TTC549 (cell line): Measurements from ENCODE around the gene EPHB2.
"Not testable (repeated sequence)": the region's sequence is repeated elsewhere in the genome, so short reads cannot be mapped to it uniquely, and the experiment has no call there.

ENCODE experiments used
- FAIRE-seq: peaks from 2 replicates; lab custom pipeline; 2012; peaks lifted over from hg19 to GRCh38; lab: Jason Lieb, UNC

The EPHB2 gene

DNA sequence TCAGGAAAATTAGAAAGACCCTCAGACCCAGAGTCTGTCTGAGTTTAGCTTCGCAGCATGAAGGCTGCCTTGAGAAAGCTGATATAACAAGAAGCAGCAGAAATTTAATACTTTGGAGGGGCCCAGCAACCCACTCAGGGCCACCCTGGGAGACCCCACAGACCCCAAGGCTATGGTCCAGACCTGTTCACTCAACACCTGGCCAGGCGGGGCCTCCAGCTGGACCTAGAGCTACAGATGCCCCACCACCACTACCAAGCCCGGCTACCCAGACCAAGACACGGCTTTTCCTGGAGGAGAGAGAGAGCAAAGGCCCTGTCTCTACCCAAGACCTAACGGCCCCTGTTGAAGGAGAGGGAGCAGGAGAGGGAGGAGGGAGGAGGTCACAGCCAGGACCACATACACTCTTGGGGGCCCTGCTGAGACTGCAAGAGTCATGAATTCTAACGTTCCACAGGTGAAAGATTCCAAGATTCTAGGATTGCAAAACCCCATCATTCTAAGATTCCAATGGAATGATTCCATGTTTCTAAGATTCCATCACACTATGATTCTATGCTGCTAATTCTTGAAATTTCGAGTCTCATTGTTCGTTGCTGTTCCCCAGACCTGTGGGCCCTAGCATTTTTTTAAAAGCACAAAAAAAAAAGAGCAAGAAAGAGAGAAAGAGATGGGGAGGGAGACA is 208.8 kb downstream of the EPHB2 start:
- no peak for FAIRE-seq

DNA sequence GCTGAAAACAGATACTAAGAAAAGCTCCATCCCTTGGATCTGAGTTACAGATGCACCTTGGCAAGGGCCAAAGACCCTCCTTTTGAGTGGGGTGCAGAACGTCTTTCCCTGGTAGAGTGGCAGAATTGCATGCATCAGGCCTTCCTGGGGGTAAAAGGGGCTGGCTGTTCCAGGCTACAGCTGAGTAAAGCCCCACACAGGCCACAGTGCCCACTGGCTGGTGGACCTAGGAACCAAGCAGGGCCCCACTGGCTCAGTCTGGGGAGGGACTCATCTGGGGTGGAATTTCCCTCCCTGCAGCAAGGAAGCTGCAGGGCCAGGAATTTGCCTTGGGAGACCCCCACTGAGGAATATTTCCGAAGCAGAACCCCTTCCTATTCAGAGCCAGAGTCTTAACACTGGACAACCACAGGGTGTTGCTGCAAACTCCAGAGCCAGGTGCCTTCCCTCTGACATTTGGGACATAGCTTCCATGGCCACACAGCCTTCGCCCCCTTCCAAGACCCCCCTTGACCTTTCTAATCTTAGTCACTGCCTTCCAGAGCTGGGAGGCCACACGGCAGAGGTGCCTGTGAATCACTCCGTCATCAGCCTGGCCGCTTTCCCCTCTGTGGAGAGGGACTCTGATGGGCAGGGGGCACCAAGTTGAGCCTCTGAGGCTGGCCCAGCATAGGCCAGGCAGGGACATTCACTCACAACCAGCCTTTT is 209.5 kb downstream of the EPHB2 start:
- FAIRE-seq, result no peak

DNA sequence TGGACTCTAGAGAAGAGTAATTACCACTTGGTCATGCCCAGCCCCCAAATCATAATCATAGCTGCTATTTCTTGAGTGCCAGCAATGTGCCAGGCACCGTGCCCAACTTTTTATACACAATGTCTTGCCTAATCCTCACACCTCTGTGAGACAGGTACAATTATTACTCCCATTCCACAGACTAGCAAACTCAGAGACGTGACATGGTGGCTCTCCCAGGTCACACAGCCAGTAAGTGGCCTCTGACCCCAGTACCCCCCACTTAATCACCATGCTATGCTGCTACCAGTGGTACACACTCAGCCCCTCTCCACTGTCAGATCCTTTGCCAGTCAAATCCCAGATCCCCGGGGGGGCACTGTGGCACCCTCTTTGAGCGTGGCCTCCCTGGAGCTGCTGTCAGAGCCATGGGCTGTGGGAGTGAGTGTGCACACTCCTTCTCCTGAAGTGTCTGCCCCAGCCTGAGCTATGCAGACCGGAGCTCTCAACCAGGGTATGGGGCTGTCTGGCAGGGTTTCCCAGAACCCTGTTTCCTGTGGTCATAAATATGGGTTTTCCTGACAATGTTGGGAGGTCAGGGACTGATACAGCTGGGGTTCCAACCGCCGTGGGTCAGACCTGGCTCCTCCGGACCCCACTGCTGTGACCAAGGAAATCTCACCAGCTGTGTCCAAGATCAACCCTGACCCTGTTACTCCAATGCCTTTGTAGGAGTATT is 210.3 kb downstream of the EPHB2 start:
- FAIRE-seq, result no peak

DNA sequence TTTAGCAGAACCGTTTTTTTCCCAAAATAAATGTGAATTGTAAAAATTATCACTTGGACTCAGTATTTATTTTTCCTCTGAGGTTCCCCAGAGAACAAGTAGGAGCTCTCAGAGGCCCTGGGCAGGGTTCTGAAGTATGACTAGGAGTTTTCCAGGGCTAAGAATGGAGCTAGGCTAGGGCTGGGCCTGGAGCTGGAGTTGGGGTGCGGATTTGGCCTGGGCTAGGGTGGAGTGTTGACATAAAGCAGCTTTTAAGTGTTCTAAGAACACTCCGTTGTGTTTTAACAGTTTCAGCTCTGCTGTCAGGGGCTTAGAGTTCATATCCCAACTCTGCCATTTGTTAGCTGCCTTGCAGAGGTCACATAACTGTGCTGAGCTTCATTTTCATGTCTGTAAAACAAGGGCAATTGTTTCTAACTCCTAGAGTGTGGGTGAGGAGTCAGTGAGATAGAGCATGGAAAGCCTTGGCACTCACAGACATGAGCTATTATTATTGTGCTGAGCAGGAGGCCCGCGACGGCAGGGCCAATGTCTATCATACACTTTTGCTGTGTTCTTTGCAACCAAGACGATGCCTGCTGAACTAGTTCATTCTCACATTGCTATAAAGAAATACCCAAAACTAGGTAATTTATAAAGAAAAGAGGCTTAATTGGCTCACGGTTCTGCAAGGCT is 210.9 kb downstream of the EPHB2 start:
- FAIRE-seq, result no peak

DNA sequence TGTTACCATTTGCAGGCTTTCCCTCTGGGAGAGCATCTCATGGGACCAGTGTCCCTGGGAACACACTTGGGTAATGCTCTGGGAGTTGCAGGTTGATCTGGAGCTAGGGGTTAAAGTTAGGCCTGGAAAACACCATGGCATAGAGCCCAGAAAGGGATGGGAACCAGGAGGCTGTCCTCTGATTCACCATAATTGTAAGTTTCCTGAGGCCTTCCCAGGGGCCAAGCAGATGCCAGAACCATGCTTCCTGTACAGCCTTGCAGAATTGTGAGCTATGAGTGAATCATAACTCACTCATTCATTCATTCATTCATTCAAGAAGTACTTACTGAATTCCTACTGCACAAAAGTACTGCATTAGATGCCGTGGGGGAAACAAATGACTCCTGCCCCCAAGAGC is 212.0 kb downstream of the EPHB2 start:
- FAIRE-seq, result no peak

DNA sequence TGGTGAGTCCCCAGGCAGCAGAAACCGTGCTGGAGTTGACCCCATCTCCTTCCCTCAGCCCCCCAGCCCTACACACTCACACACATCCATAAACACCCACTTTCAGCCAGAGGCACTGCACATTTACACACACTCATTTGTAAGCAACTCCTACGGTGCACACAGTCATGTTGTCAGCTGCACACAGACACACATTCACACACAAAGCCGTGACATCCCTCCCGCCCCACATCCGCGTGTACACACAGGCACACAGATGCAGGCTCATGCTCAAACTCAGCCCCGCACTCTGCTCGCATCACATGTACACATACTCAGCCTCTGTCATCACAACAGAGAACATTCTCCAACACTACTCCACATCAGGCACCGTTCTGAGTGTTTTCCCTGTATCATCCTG is 214.5 kb downstream of the EPHB2 start:
- no peak for FAIRE-seq

DNA sequence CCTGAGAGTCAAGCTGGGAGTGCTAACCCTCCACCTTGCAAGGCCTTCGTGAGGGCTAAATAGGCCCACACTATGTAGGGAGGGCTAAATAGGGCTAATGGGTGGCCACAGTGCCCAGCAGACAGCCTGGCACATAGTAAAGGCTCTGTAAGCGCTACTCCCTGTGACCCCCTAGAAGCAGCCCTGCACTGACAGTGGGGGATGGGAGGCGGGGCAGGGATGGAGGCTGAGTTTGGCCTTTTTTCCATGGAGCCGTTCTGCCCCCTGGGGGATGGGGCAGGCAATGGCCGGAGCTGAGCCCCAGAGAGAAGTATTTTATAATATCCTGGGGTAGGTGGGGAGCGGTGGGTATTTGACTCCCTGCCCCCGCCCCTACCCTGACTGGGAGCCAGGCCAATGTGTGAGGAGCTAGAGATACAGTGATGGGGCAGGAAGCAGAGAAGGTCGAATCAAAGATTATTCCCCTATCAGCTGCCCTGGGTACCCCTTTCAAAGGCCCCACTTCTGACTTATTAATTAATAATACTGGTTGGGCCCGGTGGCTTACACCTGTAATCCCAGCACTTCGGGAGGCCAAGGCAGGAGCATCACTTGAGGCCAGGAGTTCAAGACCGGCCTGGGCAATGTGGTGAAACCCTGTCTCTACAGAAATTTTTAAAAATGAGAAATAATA is 219.7 kb downstream of the EPHB2 start:
- FAIRE-seq, result no peak

DNA sequence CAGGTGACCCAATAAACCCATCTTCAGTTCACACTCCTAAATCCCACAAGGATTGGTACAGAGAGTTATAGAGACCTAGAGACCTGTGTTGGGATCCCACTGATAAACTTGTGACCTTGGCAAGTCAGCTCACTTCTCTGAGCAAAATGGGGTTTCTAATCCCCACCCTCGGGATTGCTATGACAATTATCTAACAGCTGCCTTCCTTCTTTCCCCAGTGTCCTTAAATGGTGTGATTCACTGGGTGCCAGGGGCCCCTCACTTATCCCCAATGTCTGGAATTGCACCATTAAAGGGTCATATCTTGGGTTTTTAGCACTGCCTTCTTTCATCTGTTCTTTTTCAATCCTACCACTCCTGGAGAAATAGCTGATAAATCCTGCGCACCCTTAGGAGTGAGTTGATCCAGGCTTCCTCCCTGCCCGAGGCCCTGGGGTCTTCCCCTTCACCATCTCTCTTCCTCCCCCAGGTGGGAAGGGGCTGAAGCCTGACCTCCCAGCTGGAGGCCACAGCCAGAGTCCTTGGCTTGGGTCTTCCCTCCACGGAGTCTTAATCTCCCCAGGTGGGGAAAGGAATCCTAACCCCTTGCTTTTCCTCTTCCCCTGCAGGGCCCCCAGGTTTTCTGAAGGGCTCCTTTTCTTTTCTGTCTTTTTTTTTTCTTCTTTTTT is 222.3 kb downstream of the EPHB2 start:
- FAIRE-seq, result no peak

DNA sequence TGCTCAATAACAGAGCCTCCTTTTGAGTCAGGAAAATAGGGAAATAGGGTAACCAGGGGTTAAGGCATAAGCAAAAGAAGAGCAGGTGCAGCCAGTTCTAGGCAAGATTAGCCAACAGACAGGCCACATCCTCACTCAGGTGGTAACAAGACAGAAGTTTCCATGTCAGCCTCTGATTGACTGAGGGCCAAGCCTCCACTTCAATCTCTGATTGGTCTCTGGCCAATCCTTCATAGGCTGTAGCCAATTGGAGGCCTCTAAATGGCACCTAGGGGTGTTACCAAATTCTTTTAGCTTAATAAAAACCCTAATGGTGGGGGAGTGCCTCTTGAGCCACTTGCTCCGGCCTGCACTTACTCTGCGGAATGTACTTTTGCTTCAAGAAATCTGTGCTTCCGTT is 224.8 kb downstream of the EPHB2 start:
- no peak for FAIRE-seq

DNA sequence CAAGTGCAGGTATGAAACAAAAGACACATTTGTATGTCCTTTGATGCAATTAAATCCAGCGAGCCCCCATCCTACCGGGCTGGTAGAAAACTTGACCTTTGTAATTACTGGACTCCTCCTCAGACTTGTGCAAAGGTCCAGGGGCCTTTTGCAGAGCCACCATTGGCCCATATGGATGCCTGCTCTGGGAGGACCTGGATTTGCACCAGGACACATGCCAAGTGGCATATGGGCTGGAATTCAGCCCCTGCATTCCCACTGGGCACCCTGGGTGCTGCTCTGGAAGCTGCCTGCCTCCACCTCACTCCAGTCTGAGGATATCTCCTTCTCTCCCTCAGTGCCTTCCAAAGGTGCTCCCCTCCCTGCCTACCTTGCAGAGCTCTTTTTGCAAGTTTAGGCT is 226.0 kb downstream of the EPHB2 start:
- no peak for FAIRE-seq

DNA sequence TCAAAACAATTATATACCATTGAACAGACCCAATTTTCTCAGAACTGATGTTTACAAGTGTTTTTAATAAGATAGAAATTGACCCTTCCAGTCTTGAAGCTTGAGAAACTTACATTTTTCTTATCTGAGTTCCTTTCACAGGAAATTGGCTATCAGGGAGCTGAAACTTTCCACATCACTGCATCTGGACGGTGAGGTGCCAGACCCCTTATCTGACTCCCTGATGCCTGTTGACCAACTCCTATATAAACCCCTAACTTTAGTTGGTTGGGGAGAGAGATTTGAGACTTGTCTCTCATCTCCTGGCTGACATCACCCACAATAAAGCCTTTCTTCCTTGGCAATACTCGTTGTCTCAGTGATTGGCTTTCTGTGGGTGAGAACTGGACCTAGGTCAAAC is 230.6 kb downstream of the EPHB2 start:
- no peak for FAIRE-seq

DNA sequence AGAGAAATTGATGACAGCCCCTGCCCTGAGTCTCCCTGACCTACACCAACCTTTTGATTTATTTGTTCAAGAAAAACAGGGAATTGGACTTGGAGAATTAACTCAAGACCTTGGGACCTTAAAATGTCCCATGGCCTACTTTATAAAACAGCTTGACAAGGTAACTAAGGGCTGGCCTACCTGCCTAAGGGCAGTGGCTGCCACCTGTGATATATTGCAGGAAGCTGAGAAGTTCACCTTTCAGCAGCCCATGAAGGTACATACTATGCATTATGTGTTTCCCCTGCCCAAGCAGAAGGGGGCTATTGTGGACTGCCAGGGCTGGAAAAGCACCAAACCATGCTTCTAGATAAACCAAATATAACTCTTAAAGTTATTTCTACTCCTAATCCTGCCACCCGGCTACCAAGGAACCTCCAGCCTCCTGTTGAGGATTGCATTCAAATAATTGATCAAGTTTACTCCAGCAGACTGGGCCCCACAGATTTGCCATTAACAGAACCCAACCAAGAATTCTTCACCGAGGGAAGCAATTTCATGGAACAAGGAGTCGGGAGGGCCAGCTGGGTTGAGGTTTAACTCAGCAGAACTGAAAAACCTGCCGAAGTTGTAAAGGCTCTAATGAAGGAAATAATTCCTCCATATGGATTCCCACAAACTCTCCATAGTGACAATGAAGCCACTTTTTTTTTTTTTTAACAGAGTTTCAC is 233.9 kb downstream of the EPHB2 start:
- FAIRE-seq, result no peak

DNA sequence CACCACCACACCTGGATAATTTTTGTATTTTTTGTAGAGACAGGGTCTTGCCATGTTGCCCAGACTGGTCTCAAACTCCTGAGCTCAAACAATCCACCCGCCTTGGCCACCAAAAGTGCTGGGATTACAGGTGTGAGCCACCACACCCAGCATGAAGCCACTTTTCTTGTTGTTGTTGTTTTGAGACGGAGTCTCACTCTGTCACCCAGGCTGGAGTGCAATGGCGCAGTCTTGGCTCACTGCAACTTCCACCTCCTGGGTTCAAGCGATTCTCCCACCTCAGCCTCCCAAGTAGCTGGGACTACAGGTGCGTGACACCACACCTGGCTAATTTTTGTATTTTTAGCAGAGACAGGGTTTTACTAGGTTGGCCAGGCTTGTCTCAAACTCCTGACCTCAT is 234.5 kb downstream of the EPHB2 start:
- not testable (repeated sequence) for FAIRE-seq

DNA sequence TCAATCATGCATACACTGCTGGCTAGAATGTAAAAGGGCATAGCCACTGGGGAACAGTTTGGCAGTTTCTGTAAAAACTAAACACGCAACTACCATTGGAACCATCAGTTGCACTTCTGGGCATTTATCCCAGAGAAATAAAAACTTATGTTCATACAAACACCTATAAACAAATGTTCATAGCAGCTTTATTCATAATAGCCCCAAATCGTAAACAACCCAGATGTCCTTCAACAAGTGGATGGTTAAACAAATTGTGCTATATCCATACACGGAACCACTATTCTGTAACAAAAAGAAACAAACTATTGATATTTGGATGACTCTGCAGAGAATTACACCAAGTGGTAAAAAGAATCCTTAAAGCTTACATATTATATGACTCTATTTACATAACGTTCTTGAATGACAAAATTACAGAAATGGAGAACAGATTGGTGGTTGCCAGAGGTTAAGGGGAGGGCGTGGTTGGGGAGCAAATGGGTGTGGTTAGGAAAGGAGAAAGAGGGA is 239.2 kb downstream of the EPHB2 start:
- no peak for FAIRE-seq

DNA sequence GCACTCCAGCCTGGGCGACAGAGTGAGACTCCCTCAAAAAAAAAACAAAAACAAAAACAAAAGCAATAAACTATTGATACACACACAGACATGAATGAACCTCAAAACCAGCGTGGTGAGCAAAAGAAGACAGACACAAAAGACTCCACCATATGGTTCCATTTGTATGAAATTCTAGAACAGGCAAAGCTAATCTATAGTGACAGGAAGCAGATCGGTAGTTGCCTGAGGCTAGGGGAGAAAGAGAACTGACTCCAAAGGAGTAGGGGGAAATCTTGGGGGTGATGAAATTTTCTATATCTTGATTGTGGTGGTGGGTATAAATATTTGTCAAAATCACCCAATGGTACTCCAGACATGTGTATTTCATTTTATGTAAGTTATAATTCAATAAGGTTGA is 241.2 kb downstream of the EPHB2 start:
- FAIRE-seq, result no peak

DNA sequence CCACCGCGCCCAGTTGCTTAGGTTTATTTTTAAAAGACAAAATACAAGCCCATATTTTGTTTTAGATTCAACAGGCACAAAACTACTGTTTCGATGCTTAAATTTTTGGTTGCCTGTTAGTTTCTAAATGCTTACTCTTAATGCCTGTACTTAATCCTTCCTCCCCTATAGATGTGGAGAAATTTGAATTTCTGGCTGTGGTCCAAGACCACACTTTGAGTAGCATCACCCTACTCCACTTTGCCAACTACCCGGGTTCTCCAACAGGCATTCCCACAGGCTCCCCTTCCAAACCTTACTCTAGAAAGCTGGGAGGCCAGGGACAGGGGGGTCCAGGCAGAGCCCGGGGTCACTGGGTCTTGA is 242.0 kb downstream of the EPHB2 start:
- no peak for FAIRE-seq

DNA sequence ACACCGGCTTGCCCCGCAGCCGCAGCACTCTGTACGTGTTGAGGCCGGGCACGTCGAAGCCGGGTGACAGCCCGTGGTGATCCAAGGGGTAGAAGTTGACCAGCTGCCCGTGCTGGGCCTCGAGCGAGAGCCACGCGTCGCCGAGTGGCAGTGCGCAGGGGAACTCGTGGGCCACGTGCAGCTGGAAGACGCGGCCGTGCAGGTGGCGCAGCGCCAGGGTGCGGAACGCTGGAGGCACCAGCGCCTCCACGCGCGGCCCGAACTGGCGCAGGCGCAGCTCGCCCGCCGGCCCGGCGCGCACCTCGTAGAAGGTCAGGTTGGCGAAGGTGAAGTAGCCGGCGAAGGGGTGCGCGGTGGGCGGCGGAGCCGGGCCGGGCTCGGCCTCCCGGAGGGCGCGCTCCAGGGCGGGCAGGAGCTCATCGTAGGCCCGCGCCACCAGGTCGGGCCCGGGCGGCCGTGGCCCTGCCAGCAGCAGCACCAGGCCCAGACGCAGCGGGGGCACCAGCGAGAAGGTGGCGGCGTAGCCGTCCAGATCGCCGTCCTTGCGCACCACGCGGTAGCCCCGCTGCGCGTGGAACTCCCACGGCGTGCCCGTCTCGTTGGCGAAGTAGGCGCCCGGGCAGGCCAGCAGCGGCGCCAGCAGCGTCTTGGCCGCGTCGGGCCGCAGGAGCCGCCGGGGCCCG is 242.6 kb downstream of the EPHB2 start:
- no peak for FAIRE-seq

DNA sequence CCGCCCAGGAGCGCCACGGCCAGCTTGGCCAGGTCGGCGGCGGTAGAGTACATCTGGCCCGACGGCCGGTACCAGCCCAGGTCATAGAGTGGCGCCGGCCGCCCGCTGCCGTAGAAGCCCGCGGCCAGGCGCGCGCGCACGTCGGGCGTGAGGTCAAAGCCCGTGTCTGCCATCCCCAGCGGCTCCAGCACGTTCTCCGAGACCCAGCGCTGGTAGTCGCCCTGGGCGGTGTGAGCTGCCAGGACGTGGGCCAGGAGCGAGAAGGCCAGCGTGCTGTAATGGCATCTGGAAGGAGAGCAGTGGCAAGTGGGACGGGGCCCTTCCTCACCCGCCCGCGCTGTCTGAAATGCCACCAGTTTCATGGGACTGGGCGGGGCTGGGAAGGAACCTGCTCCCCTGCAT is 243.1 kb downstream of the EPHB2 start:
- FAIRE-seq, result no peak

DNA sequence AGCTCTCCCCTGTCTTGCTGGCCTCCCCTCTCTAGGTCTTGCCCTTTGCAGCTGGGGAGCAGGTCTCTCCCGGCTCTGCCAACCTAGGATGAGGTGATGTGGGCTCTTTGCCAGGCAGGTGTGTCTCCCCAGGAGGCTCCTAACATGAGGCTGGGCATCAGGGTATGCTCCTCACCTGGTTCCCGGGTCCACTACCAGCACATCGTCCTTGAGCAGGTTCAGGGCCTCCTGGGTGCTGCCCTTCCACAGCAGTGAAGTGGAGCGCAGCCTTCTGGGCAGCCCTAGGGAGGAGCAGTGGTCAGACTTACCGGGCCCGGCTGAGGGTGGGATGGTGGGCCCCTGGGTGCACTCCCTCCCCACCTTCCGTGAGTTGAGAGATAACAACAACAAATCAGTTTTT is 244.5 kb downstream of the EPHB2 start:
- FAIRE-seq, result no peak

DNA sequence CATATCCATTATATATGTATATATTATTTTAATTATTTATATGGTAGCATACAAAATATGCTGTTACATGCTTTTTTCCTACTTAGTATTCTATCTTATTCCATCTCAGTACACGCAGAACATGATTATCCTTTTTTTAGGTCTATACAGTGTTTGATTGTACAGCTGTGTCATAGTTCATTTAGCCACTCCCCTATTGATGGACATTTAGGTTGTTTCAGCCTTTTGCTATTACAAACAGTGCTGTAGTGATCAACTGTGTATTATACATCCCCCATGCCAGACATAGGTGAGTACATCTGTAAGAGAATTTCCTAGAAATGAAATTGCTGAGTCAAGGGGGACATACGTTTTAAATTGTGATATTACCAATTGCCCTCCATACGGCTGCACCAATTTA is 246.4 kb downstream of the EPHB2 start:
- no peak for FAIRE-seq

DNA sequence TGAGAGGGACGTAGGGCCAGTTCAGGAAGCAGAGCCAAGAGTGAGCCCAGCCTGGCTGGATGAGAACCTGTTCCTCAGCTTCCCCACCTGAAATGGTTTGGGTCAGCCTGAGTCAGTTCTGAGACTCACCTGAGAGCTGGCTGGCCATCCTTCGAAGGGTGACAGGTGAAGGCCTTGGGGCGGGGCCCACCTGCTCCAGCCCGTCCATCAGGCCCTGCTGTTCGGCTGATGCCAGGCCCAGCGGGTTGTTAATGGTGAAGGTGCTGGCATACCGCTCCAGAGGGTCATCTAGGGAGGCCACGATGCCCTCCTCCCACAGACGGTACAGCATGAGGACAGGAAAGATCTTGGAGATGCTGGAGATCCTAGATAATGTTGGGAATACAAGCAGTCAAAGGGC is 247.9 kb downstream of the EPHB2 start:
- FAIRE-seq, result no peak
